Muscle layer of colon (tissue), 2 donors: ENCODE results near the gene CAMKMT.

Experiments
- H3K27ac ChIP-seq: one replicate; pipeline ENCODE4 v1.7.0; 2013; ENCODE audit warnings: low read depth, mild to moderate bottlenecking, low read length, moderate library complexity
- H3K27me3 ChIP-seq, 2 donors: one replicate each; pipeline ENCODE4 v1.7.0; 2013; ENCODE audit warnings: low read length in 2 of 2, mild to moderate bottlenecking in 2 of 2; ENCODE audit not compliant: insufficient read depth in 2 of 2, control insufficient read depth in 1 of 2
- H3K36me3 ChIP-seq: one replicate; pipeline ENCODE4 v1.7.0; 2013; ENCODE audit warnings: mild to moderate bottlenecking, low read length; ENCODE audit not compliant: insufficient read depth
- H3K4me1 ChIP-seq: one replicate; pipeline ENCODE4 v1.7.0; 2013; ENCODE audit warnings: mild to moderate bottlenecking, low read length; ENCODE audit not compliant: insufficient read depth
- H3K4me3 ChIP-seq, 2 donors: one replicate each; pipeline ENCODE4 v1.7.0; 2013; ENCODE audit warnings: low read length in 2 of 2, low read depth in 1 of 2, mild to moderate bottlenecking in 1 of 2, moderate library complexity in 1 of 2
- H3K9ac ChIP-seq: one replicate; pipeline ENCODE4 v1.7.0; 2013; ENCODE audit warnings: low read length
- H3K9me3 ChIP-seq: one replicate; pipeline ENCODE4 v1.7.0; 2013; ENCODE audit warnings: mild to moderate bottlenecking, low read length
- donor health status: abdominal sarcoma.
- donor health status: Adenocarcinoma of cecum.

Gene CAMKMT

GRCh38 chr2:44555700-44556099 is 194.0 kb downstream of the CAMKMT start:
- Histone ChIP-seq H3K4me3 (no peak overlapping the region), H3K27ac (no peak overlapping the region), H3K27me3 (no peaks in the 10 kb centered on the region), H3K4me1 (no peaks in the 10 kb centered on the region), H3K36me3 (no peaks in the 10 kb centered on the region), H3K9ac (no peak overlapping the region), H3K9me3 (no peaks in the 10 kb centered on the region)

- no peak overlapping the region for H3K4me3 ChIP-seq
- H3K27me3 ChIP-seq, result no peaks in the 10 kb centered on the region
- no peak overlapping the region for H3K9ac ChIP-seq
- no peaks in the 10 kb centered on the region for H3K4me1 ChIP-seq
- H3K27ac ChIP-seq, result no peak overlapping the region
- H3K36me3 ChIP-seq, result no peaks in the 10 kb centered on the region
- H3K9me3 ChIP-seq, result no peaks in the 10 kb centered on the region
Observed at GRCh38 chr2:44559108-44559507, 197.4 kb downstream of the CAMKMT start.

- no peak overlapping the region for H3K9ac ChIP-seq
- H3K4me3 ChIP-seq, result no peak overlapping the region
- no peaks in the 10 kb centered on the region for H3K27me3 ChIP-seq
- no peak overlapping the region for H3K27ac ChIP-seq
- H3K4me1 ChIP-seq, result no peaks in the 10 kb centered on the region
- H3K36me3 ChIP-seq, result no peaks in the 10 kb centered on the region
- no peaks in the 10 kb centered on the region for H3K9me3 ChIP-seq
Observed at GRCh38 chr2:44560352-44560751, 198.6 kb downstream of the CAMKMT start.

GRCh38 chr2:44560941-44561340 is 199.2 kb downstream of the CAMKMT start:
- no peaks in the 10 kb centered on the region for H3K36me3 ChIP-seq
- H3K27me3 ChIP-seq, result no peaks in the 10 kb centered on the region
- H3K4me1 ChIP-seq, result no peaks in the 10 kb centered on the region
- no peaks in the 10 kb centered on the region for H3K9me3 ChIP-seq
- no peak overlapping the region for H3K9ac ChIP-seq
- no peak overlapping the region for H3K4me3 ChIP-seq
- no peak overlapping the region for H3K27ac ChIP-seq

- H3K4me3 ChIP-seq, result no peak overlapping the region
- no peaks in the 10 kb centered on the region for H3K36me3 ChIP-seq
- H3K27ac ChIP-seq, result no peak overlapping the region
- H3K27me3 ChIP-seq, result no peaks in the 10 kb centered on the region
- no peaks in the 10 kb centered on the region for H3K9me3 ChIP-seq
- H3K4me1 ChIP-seq, result no peaks in the 10 kb centered on the region
- H3K9ac ChIP-seq, result no peak overlapping the region
Observed at GRCh38 chr2:44562737-44563136, 201.0 kb downstream of the CAMKMT start.

- H3K9me3 ChIP-seq, result no peaks in the 10 kb centered on the region
- H3K4me3 ChIP-seq, result no peak overlapping the region
- no peaks in the 10 kb centered on the region for H3K4me1 ChIP-seq
- H3K27me3 ChIP-seq, result no peaks in the 10 kb centered on the region
- H3K9ac ChIP-seq, result no peak overlapping the region
- H3K27ac ChIP-seq, result no peak overlapping the region
- no peaks in the 10 kb centered on the region for H3K36me3 ChIP-seq
Observed at GRCh38 chr2:44564752-44565151, 203.0 kb downstream of the CAMKMT start.

GRCh38 chr2:44566059-44566458 is 204.3 kb downstream of the CAMKMT start:
- no peaks in the 10 kb centered on the region for H3K36me3 ChIP-seq

GRCh38 chr2:44569491-44569890 is 207.7 kb downstream of the CAMKMT start:
- no peak overlapping the region for H3K9ac ChIP-seq
- no peaks in the 10 kb centered on the region for H3K4me1 ChIP-seq
- H3K27me3 ChIP-seq, result no peaks in the 10 kb centered on the region
- no peaks in the 10 kb centered on the region for H3K36me3 ChIP-seq
- no peaks in the 10 kb centered on the region for H3K9me3 ChIP-seq
- no peak overlapping the region for H3K27ac ChIP-seq
- no peak overlapping the region for H3K4me3 ChIP-seq

More at GRCh38 chr2:44566059-44566458, 204.3 kb downstream of the CAMKMT start:
- H3K4me3 ChIP-seq, result no peak overlapping the region
- H3K4me1 ChIP-seq, result no peaks in the 10 kb centered on the region
- no peak overlapping the region for H3K27ac ChIP-seq
- H3K9me3 ChIP-seq, result no peaks in the 10 kb centered on the region
- H3K9ac ChIP-seq, result no peak overlapping the region
- no peaks in the 10 kb centered on the region for H3K27me3 ChIP-seq

GRCh38 chr2:44570271-44570670 is 208.5 kb downstream of the CAMKMT start:
- no peak overlapping the region for H3K4me3 ChIP-seq
- H3K9ac ChIP-seq, result no peak overlapping the region
- H3K4me1 ChIP-seq, result no peaks in the 10 kb centered on the region
- H3K27me3 ChIP-seq, result no peaks in the 10 kb centered on the region
- no peaks in the 10 kb centered on the region for H3K36me3 ChIP-seq
- no peaks in the 10 kb centered on the region for H3K9me3 ChIP-seq
- no peak overlapping the region for H3K27ac ChIP-seq

- no peak overlapping the region for H3K4me3 ChIP-seq
- no peak overlapping the region for H3K27ac ChIP-seq
- no peaks in the 10 kb centered on the region for H3K36me3 ChIP-seq
- no peaks in the 10 kb centered on the region for H3K4me1 ChIP-seq
- no peak overlapping the region for H3K9ac ChIP-seq
- H3K9me3 ChIP-seq, result no peaks in the 10 kb centered on the region
- no peaks in the 10 kb centered on the region for H3K27me3 ChIP-seq
Observed at GRCh38 chr2:44570777-44571176, 209.0 kb downstream of the CAMKMT start.

- no peaks in the 10 kb centered on the region for H3K27me3 ChIP-seq
- no peak overlapping the region for H3K27ac ChIP-seq
- H3K36me3 ChIP-seq, result no peaks in the 10 kb centered on the region
- H3K9me3 ChIP-seq, result no peaks in the 10 kb centered on the region
- H3K4me1 ChIP-seq, result no peaks in the 10 kb centered on the region
- H3K9ac ChIP-seq, result no peak overlapping the region
- no peak overlapping the region for H3K4me3 ChIP-seq
Observed at GRCh38 chr2:44572196-44572900, 210.6 kb downstream of the CAMKMT start.

GRCh38 chr2:44573996-44574395 is 212.2 kb downstream of the CAMKMT start:
- H3K27ac ChIP-seq, result no peak overlapping the region
- no peak overlapping the region for H3K9ac ChIP-seq

More at GRCh38 chr2:44573996-44574395, 212.2 kb downstream of the CAMKMT start:
- no peaks in the 10 kb centered on the region for H3K4me1 ChIP-seq
- H3K27me3 ChIP-seq, result no peaks in the 10 kb centered on the region
- H3K36me3 ChIP-seq, result no peaks in the 10 kb centered on the region
- H3K4me3 ChIP-seq, result no peak overlapping the region
- H3K9me3 ChIP-seq, result no peaks in the 10 kb centered on the region
